Myocyte (in vitro differentiated cells): ENCODE measurements around the gene MED31. TPM values are rescaled to one million over a fixed set of nuclear protein-coding genes. Genes with fewer than 3 reads are reported as not detected.
"Not testable (repeated sequence)": the region's sequence is repeated elsewhere in the genome, so short reads cannot be mapped to it uniquely, and the experiment has no call there.

Source experiments
- DNase-seq: peaks from one replicate; pipeline ENCODE4 v3.0.0-alpha.2; 2012; ENCODE audit warnings: low read depth
- total RNA-seq: library from RNA; depleted of rRNA; stranded (reverse); fragments of >200 nt; gene quantifications from 2 replicates; pipeline ENCODE4 v1.2.3, GENCODE V29; 2014

The MED31 gene
- total RNA-seq, 1 donor from 2014 or later = 9.3 TPM

- not testable (repeated sequence) for DNase-seq
Measured at GRCh38 chr17:6655732-6656361, 4.4 kb upstream of the MED31 start.

GRCh38 chr17:6654841-6655731 is 3.7 kb upstream of the MED31 start:
- no peak for DNase-seq

- DNase-seq = peak; percentile 50
Measured at GRCh38 chr17:6651919-6652452, 581 bp upstream of the MED31 start.

GRCh38 chr17:6648181-6648580 is 3.2 kb downstream of the MED31 start:
- peak; percentile 53 for DNase-seq

- DNase-seq = peak; percentile 95
Measured at GRCh38 chr17:6643451-6644125, 7.8 kb downstream of the MED31 start.

GRCh38 chr17:6642592-6642991 is 8.8 kb downstream of the MED31 start:
- DNase-seq = peak; percentile 12

GRCh38 chr17:6641247-6641863 is 10.1 kb downstream of the MED31 start:
- DNase-seq = no peak

GRCh38 chr17:6640536-6641246 is 10.7 kb downstream of the MED31 start, which contains the start of the genes KIAA0753 and TXNDC17:
Gene KIAA0753, minus strand, starts transcription at chr17:6640711. Its CDS starts 5,608 bp downstream, at chr17:6635103.
Gene TXNDC17, plus strand, starts transcription at chr17:6641060. Its CDS starts 23 bp downstream, at chr17:6641083.
- DNase-seq = peak; percentile 91

- DNase-seq = peak; percentile 47
Measured at GRCh38 chr17:6639586-6640535, 11.5 kb downstream of the MED31 start.

- no peak for DNase-seq
Measured at GRCh38 chr17:6639014-6639585, 12.3 kb downstream of the MED31 start.

- DNase-seq = peak; percentile 9
Measured at GRCh38 chr17:6638046-6638908, 13.1 kb downstream of the MED31 start.

- no peak for DNase-seq
Measured at GRCh38 chr17:6637458-6637840, 14.0 kb downstream of the MED31 start.

- DNase-seq = no peak
Measured at GRCh38 chr17:6636616-6637457, 14.6 kb downstream of the MED31 start.

- no peak for DNase-seq
Measured at GRCh38 chr17:6636105-6636504, 15.3 kb downstream of the MED31 start.

GRCh38 chr17:6633263-6633662 is 18.1 kb downstream of the MED31 start:
- DNase-seq = no peak

- no peak for DNase-seq
Measured at GRCh38 chr17:6632530-6632929, 18.9 kb downstream of the MED31 start.

GRCh38 chr17:6630390-6630789 is 21.0 kb downstream of the MED31 start:
- DNase-seq = no peak
